ENCODE results near the gene VRK1. TPM values are rescaled to one million over a fixed set of nuclear protein-coding genes. Genes with fewer than 3 reads are reported as not detected.

The VRK1 gene
- total RNA-seq, 1 donor from 2014 or later, result 15.6 TPM

DNA sequence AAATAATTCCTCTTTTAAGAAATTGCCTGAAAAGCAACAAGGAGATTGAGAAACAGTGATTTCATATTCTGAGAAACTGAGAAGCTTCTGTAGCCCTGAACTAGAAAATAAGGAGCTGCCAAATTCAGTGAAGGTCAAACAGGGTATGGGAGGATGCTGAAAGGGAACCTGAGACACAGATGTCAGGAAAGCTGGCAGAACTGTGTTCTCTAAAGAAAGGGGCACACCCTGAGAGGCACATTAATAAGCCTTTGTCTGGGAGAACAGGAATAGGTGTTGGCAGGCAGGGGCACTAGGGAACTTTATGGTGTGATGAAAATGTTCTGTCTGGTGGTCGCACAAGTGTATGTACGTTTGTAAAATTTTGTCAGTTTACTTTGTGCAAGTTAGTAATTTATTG lies 29.6 kb downstream of the VRK1 start:
- DNase-seq (ENCODE audit: low spot score), result no peak

DNA sequence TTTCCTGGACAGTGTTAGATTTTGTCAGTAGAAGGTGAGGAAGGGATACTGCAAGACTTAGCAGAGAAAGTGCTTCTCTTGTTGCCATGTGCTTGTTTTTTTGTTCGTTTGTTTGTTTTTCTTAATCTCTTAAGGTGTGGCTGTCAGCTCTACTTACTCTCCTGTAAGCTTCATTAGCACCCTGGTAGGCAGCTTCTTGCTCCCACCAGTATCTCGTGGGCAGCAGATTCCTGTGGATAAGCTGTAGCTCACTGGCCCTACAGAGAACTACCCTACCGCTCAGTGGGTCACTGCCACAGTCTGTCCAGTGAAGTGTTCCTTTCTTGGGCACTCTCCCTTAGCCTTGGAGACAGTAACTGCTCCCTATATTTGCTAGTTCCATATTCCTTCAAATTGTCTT lies 30.1 kb downstream of the VRK1 start:
- no peak for DNase-seq (ENCODE audit: low spot score)

DNA sequence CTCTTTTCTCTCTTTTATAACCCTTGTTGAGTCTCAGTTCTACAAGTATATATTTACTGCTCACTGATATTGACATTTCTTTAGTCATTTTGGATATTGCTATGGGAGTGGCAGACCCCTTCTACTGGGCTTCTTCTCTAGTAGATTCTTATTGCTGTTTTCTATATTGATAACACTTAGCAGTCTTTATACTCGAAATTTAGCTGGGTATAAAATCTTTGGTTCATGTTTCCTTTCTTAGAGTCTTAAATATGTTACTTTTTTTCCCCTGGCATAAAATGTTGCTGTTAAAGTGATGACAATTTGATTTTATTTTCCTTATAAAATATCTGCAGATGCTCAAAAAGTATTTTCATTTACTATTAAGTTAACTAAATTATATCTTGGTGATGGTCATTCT lies 32.6 kb downstream of the VRK1 start:
- DNase-seq (ENCODE audit: low spot score), result no peak

DNA sequence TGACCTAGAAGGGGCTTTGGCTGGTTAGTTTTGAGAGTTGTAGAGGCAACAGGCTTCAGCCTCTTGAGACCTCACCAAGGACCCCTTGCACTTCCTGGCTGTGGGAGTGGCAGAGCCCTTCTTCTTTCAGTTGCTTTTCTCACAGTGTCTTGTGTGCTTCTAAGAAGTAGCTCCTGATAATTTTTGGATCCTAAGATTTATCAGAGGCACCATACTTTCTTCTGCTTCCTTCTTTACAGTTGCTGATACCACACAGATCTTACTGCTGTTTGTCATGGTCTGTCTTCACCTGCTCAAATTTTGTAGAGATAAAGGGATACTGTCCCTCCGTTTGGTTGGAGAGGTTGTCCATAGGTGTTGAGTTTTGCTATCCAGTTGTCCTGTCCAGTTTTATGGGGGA lies 33.8 kb downstream of the VRK1 start:
- no peak for DNase-seq (ENCODE audit: low spot score)

DNA sequence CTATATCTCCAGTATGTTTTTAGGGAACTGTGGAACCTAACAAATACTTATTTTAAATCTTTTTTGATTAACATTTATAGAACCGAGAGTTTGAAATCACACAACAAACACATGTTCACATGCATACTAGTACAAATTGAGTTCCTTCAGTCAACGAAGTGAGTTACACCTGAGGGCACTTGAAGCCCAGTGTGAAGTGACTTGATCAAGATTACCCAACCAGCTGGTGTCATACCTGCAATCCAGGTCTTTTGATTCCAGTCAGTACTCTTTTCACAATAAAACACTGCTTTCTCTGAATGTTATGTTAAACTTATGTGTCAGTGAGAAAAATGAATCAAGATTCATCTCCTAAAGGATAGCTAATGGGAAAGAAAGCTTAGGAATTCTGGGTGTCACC lies 35.2 kb downstream of the VRK1 start:
- DNase-seq (ENCODE audit: low spot score), result no peak

DNA sequence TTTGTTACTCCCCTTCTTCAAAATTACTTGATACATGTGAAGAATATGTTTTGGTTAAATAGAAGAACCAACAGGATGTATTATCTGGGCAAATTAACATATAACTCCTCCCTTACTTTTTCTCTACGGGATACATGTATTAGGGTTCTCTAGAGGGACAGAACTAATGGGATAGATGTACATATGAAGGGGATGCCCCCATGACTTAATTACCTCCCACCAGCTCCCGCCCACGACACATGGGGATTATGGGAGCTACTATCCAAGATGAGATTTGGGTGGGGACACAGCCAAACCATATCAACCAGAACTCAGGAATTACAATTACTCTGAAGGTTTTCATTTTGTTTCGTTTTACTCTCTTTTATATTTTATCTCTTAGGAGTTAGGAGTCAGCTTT lies 41.3 kb downstream of the VRK1 start:
- DNase-seq (ENCODE audit: low spot score), result no peak

DNA sequence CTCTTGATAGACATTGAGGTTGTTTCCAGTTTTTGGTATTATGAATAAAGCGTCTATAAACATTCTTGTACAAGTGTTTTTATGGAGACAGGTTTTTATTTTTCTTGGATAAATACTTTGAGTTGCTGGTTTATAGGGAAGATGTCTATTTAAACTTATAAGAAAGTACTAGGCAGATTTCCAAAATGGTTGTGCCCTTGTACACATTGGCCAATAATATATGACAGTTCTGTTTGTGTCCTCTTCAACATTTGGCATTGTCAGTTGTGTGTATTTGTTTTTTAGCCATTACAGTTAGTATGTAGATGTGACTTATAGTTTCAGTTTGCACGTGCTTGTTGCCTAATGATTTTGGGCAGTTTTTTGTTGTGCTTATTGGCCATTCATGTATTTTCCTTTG lies 42.1 kb downstream of the VRK1 start:
- no peak for DNase-seq (ENCODE audit: low spot score)

DNA sequence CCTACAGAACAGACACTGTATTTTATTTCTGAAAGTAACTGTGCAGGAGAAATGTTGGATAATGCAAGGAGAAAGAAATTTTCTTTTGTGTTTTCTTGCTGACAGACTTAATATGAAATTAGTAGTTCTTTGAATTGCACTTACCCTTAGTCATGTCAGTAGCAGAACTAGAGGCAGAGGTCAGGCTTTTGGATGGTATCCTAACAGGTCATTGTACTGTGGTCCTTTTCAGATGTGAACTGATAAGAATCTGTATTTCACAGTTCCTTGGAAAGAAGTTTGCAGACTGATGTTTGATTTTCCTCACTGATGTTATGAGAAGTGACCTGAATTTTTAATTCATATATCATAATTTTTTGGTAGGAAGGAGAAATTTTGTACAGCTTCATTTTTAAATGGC lies 46.0 kb downstream of the VRK1 start:
- no peak for DNase-seq (ENCODE audit: low spot score)

DNA sequence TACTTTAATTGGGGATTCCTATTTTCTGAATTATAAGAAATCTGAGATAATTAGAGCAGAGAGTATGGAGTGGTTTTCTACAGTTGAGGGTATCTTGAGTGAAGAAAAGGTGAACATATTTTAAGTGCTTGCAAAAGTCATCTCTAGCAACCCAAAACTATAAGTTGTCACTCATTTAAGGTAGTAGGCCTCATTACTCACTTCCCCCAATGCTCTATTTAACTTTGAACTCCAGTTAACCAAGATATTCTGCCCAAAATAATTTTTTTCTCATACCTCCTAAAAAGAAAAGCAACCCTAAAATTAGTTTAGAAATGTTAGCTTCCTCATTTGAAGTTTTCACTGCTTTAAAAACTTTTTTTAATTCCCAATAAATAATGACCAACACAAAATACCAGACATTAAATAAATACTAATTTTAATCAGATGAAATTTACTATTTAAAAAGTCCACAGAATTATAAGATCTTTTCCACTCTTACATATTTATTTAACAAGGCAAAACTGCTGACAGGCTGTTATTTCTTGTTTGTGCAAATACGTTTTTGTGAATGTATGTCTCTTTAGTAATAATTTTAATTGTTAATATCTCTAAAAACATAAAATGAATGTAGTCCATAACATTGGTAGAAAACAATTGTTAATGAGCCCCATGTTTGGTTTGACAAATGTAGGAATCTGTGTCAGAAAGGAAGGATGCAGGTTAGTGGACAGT lies 47.8 kb downstream of the VRK1 start:
- DNase-seq (ENCODE audit: low spot score), result no peak

DNA sequence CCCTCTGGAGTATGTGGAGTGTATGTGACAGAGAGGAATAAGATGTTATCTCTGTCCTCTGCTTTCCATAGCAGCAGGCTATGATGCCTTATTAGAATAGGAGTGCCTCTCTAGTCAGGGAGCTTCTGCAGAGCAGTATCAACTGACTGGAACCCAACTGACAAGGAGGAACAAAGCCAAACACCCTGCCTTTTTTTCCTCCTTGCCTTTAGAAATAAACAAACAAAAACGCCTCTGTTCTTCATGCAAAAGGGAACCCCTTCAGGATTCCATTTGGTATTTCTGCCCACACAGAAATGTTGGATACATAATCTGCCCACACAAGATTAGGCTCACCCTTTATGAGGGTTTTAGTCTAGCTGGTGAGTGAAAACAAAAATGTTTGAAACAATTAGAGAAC lies 50.3 kb downstream of the VRK1 start:
- DNase-seq (ENCODE audit: low spot score), result no peak

DNA sequence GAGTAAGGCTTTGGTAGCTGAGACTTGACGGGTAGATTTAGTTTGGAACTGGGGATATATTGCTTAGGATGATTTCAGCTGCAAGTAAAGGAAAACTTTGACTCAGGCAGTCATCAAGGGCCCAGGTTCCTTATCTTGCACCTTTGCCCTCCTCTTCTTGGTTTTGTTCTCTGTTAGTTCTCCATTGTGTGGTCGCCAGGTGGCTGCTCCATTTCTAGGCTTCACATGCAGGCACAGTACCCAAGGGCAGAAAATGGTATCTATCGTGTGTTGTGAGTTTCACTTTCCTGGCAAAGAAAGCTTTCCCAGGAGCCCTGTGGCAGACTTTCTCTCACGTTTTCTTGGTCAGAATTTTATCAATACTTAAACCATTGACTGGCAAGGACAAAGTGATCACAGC lies 50.8 kb downstream of the VRK1 start:
- DNase-seq (ENCODE audit: low spot score), result no peak

DNA sequence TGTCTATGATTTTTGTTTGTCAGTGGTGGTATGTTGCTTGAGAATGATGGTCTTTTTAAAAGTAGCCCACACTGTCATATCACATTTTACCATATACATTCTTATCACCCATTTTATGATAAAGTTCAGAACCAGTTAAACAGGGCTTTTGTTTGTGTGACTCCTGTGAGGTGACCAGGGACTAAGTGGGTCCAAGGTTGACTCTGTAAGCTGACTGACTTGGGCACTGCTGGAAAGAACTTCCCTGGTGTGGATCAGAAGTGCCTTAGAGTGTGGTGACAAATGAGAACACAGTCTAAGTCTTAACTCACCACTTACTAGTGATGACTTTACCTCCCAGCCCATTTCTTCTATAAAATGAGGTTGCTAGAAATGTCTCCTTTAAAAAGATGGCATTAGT lies 52.6 kb downstream of the VRK1 start:
- DNase-seq (ENCODE audit: low spot score), result no peak

DNA sequence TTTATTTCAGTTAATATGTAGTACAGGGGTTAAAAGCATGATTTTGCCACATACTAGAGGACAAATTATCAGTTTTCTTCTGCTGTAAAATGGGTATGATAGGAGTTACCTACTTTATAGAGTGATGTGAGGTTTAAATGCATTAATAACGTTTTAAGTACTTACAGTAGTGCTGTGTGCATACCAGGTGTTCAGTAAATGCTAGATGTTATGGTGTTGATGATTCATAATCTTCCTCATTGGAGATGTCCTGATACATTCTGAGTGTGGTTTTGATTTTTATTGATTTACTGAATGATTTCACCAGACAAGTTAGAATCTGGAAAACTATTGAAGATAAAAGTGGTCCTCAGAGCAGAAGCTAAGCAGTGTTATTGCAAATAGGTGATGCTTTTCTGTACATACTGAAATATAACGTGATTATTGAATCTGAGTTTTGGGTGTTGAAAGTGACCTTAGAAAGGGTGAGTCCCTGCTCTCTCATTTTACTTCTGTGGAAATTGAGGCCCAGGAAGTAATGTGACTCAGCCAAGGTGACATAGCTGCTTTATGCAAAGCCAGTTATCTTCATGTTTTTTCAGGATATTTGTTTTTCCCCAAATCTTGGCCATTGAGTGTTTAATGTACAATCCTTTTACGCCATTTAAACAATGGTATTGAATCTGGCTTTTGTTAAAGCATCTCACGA lies 54.7 kb downstream of the VRK1 start:
- no peak for DNase-seq (ENCODE audit: low spot score)

DNA sequence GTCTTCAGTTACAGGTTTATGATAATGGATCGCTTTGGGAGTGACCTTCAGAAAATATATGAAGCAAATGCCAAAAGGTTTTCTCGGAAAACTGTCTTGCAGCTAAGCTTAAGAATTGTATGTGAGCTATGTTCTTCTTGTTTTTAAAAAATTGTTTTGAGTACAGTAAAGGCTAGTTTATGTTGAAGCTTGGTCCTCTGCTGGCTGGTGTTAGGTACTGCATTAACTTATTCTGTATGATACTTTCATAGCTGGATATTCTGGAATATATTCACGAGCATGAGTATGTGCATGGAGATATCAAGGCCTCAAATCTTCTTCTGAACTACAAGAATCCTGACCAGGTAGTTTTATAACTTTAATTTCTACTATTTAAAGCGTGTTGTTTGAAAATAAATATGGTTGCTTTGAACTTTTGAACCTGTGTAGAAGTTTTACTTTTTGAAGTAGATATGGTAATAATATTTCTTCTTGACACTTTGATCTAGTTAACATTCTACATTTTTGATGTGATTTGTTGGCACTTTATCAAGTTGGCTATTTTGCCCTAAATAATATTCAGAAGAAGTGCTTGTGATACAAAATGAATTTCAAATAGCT lies 55.7 kb downstream of the VRK1 start:
- no peak for DNase-seq (ENCODE audit: low spot score)

DNA sequence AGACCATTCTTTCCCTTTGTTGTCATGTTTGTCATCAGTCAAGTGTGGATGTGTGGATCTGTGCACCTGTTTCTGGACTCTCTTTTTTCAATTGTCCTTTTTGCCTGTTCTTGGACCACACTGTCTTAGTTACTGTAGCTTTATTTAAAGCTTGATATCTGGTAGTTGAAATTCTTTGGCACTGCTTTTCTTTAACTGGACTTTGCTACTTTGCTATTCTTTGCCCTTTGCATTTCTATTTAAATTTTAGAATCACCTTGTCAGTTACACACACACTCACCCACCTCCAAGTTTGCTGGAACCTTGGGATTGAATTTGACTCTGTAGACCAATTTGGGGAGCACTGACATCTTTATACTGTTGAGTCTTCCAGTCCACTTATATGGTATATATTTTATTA lies 61.5 kb downstream of the VRK1 start:
- no peak for DNase-seq (ENCODE audit: low spot score)

DNA sequence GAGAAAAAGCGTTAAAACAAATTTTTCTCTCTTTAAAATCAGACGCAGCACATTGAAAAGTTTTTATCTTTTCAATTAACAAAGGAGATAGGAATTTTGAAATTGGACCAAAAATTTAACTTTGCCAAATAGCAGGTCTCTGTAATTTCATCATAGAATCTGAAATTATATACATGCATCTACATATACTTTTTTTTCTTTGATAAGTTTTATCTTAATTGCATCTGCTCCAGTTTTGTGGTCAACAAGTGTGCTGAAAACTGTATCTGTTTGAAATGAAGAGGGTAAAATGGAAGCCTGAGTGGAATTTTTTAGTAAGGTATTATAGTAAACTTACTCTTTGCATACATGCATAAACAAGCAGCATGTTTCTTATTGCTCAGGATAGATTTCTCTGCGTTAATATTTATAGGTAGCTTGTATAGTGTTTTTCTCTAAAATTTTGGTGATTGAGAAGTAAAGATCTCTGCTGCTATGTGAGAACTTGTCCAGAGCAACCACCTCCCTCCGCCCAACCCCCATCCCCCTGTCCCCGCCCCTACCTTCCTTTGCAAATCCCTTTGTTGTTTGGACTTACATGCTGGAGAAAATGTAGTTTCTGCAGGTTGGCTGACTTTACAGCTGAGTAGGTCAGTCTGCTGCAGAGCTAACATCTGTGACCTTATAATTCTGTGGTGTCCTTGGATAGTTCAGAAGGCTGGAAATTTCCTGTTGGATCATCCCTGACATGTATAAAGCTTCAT lies 64.6 kb downstream of the VRK1 start:
- DNase-seq (ENCODE audit: low spot score), result no peak

DNA sequence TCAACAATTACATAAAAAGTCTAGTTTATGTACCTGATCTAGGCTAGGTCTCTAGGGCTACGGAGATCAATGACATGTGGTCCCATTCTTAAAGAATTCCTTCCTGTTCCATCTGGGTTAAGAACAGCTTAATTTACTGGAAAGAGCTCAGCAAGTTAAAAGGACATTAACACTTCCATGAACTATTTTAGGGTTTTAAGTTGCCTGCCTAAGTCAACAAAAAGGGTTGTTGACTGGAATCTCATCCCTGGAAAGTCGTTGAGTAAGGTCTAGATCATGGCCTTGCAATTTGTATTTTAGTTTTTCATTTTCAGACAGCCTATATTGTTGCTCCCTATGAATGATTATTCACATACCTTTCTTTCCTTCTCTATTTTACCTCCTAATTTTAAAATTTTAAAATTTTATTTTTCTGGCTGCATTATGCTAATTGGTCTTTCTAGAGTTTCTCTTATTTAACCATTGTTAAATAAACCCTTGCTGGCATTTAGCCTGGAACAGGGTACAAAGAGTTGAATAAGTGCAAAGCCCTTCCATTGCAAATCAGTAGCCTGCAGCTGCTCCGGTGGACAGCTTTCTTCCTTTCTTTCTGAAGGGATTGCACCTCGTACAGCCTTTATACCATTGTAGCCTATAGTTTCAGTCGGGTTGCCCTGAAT lies 66.3 kb downstream of the VRK1 start:
- DNase-seq (ENCODE audit: low spot score), result no peak

DNA sequence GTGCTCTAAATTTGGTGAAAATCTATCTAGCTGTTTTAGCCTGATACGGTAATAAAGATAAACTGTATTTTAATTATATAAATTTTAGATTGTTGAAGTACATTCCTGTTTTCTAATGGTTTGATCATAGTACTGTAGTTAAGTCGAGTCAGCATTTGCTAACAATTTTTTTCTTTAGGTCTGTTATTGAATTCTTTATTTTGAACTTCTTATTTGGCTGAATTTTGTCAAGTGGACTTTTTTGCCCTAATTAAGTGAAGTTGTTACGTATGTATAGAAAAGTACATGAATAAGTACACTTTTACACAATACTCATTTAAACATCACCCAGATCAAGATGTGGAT lies 66.8 kb downstream of the VRK1 start:
- no peak for DNase-seq (ENCODE audit: low spot score)

DNA sequence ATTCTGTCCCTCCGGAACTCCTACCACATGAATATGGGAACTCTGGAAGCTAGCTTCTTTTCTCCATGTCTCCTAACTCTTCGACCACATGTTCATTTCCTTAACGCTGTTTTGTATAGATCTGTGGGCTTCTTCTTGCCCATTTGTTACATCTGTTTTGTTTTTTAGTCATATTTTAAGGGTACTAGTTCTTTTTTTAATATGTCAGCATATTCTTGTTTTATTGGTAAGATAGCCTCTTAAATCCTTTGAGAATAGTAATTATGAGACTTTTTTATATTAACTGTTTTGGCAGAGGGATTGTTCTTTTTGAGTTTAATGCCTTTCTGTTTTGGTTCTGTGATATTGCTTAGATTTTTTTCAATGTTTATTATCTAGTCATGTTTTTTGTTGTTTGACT lies 70.5 kb downstream of the VRK1 start:
- no peak for DNase-seq (ENCODE audit: low spot score)

DNA sequence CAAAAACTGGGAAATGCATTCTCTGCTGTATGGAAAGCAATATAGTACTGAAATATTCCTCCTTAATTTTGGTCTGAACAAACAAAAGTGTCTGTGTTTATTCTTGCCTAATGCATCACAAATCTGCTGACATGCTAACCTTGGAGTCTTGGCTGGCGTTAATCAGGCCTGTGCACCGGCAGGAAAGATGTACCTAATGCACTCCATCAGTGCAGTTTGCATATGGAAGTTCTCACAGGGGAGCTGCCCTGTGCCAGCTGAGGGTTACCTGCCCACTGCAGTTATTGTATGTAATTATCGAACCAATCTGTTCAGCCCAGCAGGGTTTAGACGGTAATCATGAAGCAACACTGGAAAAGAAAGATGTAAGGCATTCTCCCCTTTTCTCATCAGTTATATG lies 76.9 kb downstream of the VRK1 start:
- DNase-seq (ENCODE audit: low spot score), result no peak

DNA sequence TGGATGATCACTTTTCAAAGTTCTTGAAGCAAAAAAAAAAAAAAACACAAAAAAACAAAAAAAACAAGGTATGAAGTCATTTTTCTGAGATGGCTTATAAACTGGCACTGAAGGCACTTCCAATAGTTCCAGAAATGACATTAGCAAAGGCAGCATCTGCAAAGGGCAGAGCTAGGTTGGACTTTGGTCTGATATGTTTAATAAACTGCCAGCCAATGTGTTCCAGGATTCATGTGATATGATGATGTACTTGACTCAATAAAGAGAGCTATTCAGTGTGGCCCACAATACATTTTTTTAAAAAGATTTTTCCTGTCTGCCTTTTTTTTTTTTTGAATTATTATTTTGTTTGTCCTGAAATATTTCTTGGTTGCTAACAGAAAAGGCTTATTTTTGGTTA lies 79.6 kb downstream of the VRK1 start:
- no peak for DNase-seq (ENCODE audit: low spot score)

DNA sequence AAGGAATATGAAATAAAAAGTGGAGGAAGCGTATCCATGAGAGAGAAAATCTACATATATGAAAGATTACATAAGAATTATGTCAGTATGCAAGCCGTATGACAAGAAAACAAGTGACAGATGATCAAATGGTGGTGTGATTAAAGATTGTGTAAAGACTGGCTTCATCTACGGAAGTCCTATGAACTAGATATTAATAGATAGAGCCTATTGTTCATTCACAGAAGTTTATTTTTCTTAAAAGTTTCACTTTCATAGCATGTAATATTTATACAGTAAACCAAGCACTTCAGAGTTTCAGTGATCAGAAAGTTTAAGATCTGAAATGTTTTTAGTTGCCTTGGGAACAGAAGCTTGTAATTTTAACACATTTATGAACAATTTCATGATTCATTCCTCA lies 84.5 kb downstream of the VRK1 start:
- no peak for DNase-seq (ENCODE audit: low spot score)
